ENCODE data around the gene CCR9.

GRCh38 chr3:45951946-45952345 is 65.6 kb downstream of the CCR9 start:
- TF ChIP-seq MYC (IDR thresholded peaks at IDR 0.05; ENCODE audit: low read depth, low read length) = no peak
- no peak for TF ChIP-seq CTCF (IDR thresholded peaks at IDR 0.05; ENCODE audit: low read depth, low read length)
- TF ChIP-seq, protein P1, sequence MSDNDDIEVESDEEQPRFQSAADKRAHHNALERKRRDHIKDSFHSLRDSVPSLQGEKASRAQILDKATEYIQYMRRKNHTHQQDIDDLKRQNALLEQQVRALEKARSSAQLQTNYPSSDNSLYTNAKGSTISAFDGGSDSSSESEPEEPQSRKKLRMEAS (IDR thresholded peaks at IDR 0.05; ENCODE audit: low read depth, low read length) = no peak
